GM23338 (cell line): Measurements from ENCODE around the gene SMARCA2. TPM values are rescaled to one million over a fixed set of nuclear protein-coding genes. Genes with fewer than 3 reads are reported as not detected.

Source experiments
- ATAC-seq: fragments of 200-7000 bp; cut with Tn5 transposase; 3 replicates; pipeline ENCODE4 v1.9.1; 2020
- DNase-seq: peaks from one replicate; pipeline ENCODE4 v3.0.0-alpha.2; 2015; ENCODE audit warnings: low spot score
- H2AFZ ChIP-seq: fragments of 200-600 bp; sonication (generic); 2 replicates; pipeline ENCODE4 v1.8.0; 2016; ENCODE audit warnings: antibody characterized with exemption, mild to moderate bottlenecking, moderate library complexity
- H3F3A ChIP-seq: fragments of 200-600 bp; sonication (generic); replicated peaks from 2 replicates; pipeline ENCODE4 v1.8.0; 2017; ENCODE audit warnings: antibody characterized with exemption, mixed run types, low read depth
- H3K27ac ChIP-seq: fragments of 200-600 bp; sonication (generic); 2 replicates; pipeline ENCODE4 v1.6.1; 2016; ENCODE audit warnings: low read depth
- H3K27me3 ChIP-seq: fragments of 200-600 bp; sonication (generic); 2 replicates; pipeline ENCODE4 v1.8.0; 2016; ENCODE audit warnings: mild to moderate bottlenecking, mixed run types, moderate library complexity; ENCODE audit not compliant: insufficient read depth
- H3K36me3 ChIP-seq: fragments of 200-600 bp; sonication (generic); 2 replicates; pipeline ENCODE4 v1.8.0; 2016; ENCODE audit warnings: mild to moderate bottlenecking; ENCODE audit not compliant: insufficient read depth
- H3K4me1 ChIP-seq: fragments of 200-600 bp; sonication (generic); 2 replicates; pipeline ENCODE4 v1.8.0; 2016; ENCODE audit warnings: mild to moderate bottlenecking, moderate library complexity; ENCODE audit not compliant: insufficient read depth
- H3K4me2 ChIP-seq: fragments of 200-600 bp; sonication (generic); 2 replicates; pipeline ENCODE4 v1.7.1; 2017; ENCODE audit warnings: mixed run types
- H3K4me3 ChIP-seq: fragments of 200-600 bp; sonication (generic); 2 replicates; pipeline ENCODE4 v1.6.1; 2016; ENCODE audit warnings: mixed run types
- H3K79me2 ChIP-seq: fragments of 200-600 bp; sonication (generic); replicated peaks from 2 replicates; pipeline ENCODE4 v1.8.0; 2017; ENCODE audit warnings: mild to moderate bottlenecking; ENCODE audit not compliant: insufficient read depth
- H3K9me2 ChIP-seq: fragments of 200-600 bp; sonication (generic); 2 replicates; pipeline ENCODE4 v1.8.0; 2017; ENCODE audit not compliant: insufficient read depth
- H4K20me1 ChIP-seq: fragments of 200-600 bp; sonication (generic); replicated peaks from 2 replicates; pipeline ENCODE4 v1.8.0; 2017; ENCODE audit warnings: mild to moderate bottlenecking; ENCODE audit not compliant: insufficient read depth
- H3K27ac Mint-ChIP-seq: 2 replicates; pipeline ENCODE4 v1.8.0; 2020; ENCODE audit warnings: inconsistent platforms, mild to moderate bottlenecking, moderate library complexity, mixed read lengths
- H3K27me3 Mint-ChIP-seq: 3 replicates; pipeline ENCODE4 v1.8.0; 2022; ENCODE audit warnings: low read depth, mild to moderate bottlenecking, moderate library complexity, mixed read lengths, inconsistent platforms; ENCODE audit not compliant: insufficient read depth, poor library complexity
- H3K36me3 Mint-ChIP-seq: 3 replicates; pipeline ENCODE4 v1.8.0; 2021; ENCODE audit warnings: low read depth, mild to moderate bottlenecking, inconsistent platforms, moderate library complexity, mixed read lengths
- H3K4me1 Mint-ChIP-seq: 3 replicates; pipeline ENCODE4 v1.8.0; 2020; ENCODE audit warnings: mild to moderate bottlenecking, inconsistent platforms, mixed read lengths
- H3K4me3 Mint-ChIP-seq: 3 replicates; pipeline ENCODE4 v1.8.0; 2021; ENCODE audit warnings: moderate library complexity, mild to moderate bottlenecking, inconsistent platforms, mixed read lengths
- H3K9me3 Mint-ChIP-seq: 3 replicates; pipeline ENCODE4 v1.8.0; 2020; ENCODE audit warnings: moderate library complexity, mild to moderate bottlenecking, inconsistent platforms, mixed read lengths
- CTCF ChIP-seq, 2 experiments: fragments of 200-600 bp in 1 of 2; sonication (generic) in 1 of 2; conservative IDR thresholded peaks; 2 replicates each; pipeline versions ENCODE4 v1.5.1 to v1.6.1; 2016 to 2017; ENCODE audit warnings: antibody characterized with exemption in 2 of 2, low read depth in 2 of 2, mild to moderate bottlenecking in 2 of 2, moderate library complexity in 1 of 2
- REST ChIP-seq: IDR thresholded peaks from one replicate; pipeline ENCODE4 v1.6.1; 2018; ENCODE audit warnings: antibody characterized with exemption; ENCODE audit not compliant: unreplicated experiment
- STAT1 ChIP-seq: IDR thresholded peaks from one replicate; pipeline ENCODE4 v1.6.1; 2016; ENCODE audit warnings: antibody characterized with exemption; ENCODE audit not compliant: unreplicated experiment
- polyA plus RNA-seq: library from polyadenylated mRNA; unstranded; fragments of >200 nt; fragmentation: Nextera tagmentation; extraction: Ambion mirVana; gene quantifications from 2 replicates; pipeline ENCODE4 v1.2.1, GENCODE V29; 2016
- total RNA-seq: library from RNA; depleted of rRNA; stranded (reverse); fragments of >200 nt; shearing (Covaris generic); gene quantifications from 2 replicates; pipeline ENCODE4 v1.2.3, GENCODE V29; 2014
- TF ChIP-seq, protein P1 (sequence below): fragments of 250-450 bp; sonication (Bioruptor Pico); IDR thresholded peaks from 2 replicates; pipeline ENCODE4 v1.5.0; 2020; ENCODE audit warnings: mild to moderate bottlenecking, moderate library complexity

Gene SMARCA2
- total and polyA plus RNA-seq, 2 experiments from 2014 or later, result 21.7 to 21.9 TPM

DNA sequence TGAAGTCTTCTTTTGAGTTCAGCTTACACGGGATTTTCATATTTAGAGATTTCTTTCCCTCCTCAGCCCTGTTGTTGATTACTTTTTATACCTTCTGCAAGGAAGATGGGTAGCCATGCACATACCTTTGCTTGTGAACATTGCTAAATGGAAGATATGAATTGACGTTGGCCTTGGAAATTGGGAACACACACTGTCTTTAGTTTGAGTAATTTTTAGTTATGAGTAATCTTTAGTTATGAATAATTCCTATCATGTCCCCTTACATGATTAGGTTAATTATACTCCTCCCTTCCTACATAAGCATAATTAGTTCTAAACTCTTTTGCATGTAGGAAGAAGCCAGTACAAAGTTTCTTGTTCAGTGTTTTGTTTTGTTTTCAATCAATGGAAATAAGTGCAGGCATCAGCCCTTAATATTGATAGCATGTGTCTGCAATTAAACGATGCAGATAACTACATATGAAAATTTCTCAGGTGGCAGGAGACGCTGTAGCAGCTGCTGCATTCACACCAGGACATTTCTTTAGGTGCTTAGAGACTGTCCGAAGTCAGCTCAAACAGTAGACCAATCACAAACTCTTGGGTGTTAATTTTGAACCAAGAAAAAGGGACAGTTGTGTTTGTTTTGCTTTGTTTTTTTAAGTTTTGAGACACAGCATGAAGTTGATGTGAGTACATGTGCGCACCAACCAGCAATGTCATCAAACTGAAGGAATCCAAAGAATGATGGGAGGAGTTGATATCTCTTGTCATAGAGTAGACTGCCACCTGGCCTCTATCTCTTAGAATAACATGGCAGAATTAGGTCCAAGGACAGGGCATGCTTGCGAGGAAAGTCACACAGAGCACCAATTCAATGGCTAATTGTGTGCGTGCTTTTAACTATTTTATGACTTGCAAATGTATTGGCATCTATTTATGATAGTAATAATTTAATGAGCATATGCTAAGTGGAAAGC, 51.4 kb downstream of the SMARCA2 start:
- Histone ChIP-seq H4K20me1 (no peaks in the 10 kb centered on the region), H3K79me2 (no peaks in the 10 kb centered on the region), H3K4me3 (no peak overlapping the region), H3F3A (no peaks in the 10 kb centered on the region), H3K27me3 (no peaks in the 10 kb centered on the region), H3K9me2 (no peaks in the 10 kb centered on the region), H3K27ac (no peak overlapping the region), H2AFZ (no peak overlapping the region), H3K4me2 (no peak overlapping the region), H3K36me3 (no peaks in the 10 kb centered on the region), H3K4me1 (no peaks in the 10 kb centered on the region)
- Mint-ChIP-seq H3K9me3 (no peaks in the 10 kb centered on the region), H3K27ac (no peak overlapping the region), H3K4me1 (peaks cover 4% of the 10 kb centered on the region; the same call in 2 of the 3 replicates), H3K36me3 (no peaks in the 10 kb centered on the region), H3K27me3 (no peaks in the 10 kb centered on the region), H3K4me3 (no peak overlapping the region)
- ATAC-seq (peak; percentile 89), DNase-seq (peak; percentile 85)
- TF ChIP-seq CTCF (conservative IDR thresholded peaks at IDR 0.05; ENCODE audit: low read depth in 2 of 2) (peak; percentile 56 to 69), REST (no peak)

DNA sequence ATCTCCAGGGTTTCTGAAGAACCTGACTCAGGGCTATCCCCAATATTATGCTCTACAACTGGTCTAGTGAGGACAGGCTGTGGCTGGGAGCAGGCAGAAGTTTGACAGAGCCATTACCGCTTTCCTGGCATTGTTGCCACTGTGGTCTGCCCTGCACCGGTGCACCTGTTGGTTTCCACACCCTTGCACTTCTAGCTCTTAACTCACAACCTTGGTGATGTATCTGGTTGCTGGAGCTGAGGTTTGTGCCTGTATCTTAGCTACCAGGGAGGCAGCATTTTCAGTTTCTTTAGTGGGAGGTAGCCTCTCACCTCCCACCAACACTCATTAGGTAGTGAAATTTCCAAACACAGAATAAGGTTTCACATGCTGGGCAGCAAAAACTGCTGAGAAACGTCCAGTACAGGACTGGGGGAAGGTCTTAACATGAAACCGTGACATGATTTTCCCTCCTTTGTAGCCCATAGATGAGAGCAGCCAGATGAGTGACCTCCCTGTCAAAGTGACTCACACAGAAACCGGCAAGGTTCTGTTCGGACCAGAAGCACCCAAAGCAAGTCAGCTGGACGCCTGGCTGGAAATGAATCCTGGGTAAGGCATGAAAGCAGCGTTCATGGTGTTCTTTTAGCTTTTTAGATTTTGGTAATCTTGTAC, 57.7 kb downstream of the SMARCA2 start:
- no peaks in the 10 kb centered on the region for H3K9me2 ChIP-seq
- H3K36me3 ChIP-seq, result no peaks in the 10 kb centered on the region; the same call in 1 of the 2 replicates
- no peak overlapping the region for H3K27ac ChIP-seq
- no peaks in the 10 kb centered on the region for H3F3A ChIP-seq
- Mint-ChIP-seq H3K36me3 (no peaks in the 10 kb centered on the region), H3K4me3 (no peak overlapping the region), H3K27ac (no peak overlapping the region), H3K27me3 (no peaks in the 10 kb centered on the region), H3K4me1 (no peaks in the 10 kb centered on the region), H3K9me3 (no peaks in the 10 kb centered on the region)
- no peaks in the 10 kb centered on the region for H3K27me3 ChIP-seq
- H3K79me2 ChIP-seq, result no peaks in the 10 kb centered on the region
- no peak overlapping the region for H3K4me3 ChIP-seq
- no peaks in the 10 kb centered on the region for H4K20me1 ChIP-seq
- ATAC-seq (no peak), DNase-seq (no peak)
- no peak overlapping the region for H3K4me2 ChIP-seq
- H3K4me1 ChIP-seq, result no peaks in the 10 kb centered on the region
- no peak overlapping the region for H2AFZ ChIP-seq
- TF ChIP-seq, protein P1, sequence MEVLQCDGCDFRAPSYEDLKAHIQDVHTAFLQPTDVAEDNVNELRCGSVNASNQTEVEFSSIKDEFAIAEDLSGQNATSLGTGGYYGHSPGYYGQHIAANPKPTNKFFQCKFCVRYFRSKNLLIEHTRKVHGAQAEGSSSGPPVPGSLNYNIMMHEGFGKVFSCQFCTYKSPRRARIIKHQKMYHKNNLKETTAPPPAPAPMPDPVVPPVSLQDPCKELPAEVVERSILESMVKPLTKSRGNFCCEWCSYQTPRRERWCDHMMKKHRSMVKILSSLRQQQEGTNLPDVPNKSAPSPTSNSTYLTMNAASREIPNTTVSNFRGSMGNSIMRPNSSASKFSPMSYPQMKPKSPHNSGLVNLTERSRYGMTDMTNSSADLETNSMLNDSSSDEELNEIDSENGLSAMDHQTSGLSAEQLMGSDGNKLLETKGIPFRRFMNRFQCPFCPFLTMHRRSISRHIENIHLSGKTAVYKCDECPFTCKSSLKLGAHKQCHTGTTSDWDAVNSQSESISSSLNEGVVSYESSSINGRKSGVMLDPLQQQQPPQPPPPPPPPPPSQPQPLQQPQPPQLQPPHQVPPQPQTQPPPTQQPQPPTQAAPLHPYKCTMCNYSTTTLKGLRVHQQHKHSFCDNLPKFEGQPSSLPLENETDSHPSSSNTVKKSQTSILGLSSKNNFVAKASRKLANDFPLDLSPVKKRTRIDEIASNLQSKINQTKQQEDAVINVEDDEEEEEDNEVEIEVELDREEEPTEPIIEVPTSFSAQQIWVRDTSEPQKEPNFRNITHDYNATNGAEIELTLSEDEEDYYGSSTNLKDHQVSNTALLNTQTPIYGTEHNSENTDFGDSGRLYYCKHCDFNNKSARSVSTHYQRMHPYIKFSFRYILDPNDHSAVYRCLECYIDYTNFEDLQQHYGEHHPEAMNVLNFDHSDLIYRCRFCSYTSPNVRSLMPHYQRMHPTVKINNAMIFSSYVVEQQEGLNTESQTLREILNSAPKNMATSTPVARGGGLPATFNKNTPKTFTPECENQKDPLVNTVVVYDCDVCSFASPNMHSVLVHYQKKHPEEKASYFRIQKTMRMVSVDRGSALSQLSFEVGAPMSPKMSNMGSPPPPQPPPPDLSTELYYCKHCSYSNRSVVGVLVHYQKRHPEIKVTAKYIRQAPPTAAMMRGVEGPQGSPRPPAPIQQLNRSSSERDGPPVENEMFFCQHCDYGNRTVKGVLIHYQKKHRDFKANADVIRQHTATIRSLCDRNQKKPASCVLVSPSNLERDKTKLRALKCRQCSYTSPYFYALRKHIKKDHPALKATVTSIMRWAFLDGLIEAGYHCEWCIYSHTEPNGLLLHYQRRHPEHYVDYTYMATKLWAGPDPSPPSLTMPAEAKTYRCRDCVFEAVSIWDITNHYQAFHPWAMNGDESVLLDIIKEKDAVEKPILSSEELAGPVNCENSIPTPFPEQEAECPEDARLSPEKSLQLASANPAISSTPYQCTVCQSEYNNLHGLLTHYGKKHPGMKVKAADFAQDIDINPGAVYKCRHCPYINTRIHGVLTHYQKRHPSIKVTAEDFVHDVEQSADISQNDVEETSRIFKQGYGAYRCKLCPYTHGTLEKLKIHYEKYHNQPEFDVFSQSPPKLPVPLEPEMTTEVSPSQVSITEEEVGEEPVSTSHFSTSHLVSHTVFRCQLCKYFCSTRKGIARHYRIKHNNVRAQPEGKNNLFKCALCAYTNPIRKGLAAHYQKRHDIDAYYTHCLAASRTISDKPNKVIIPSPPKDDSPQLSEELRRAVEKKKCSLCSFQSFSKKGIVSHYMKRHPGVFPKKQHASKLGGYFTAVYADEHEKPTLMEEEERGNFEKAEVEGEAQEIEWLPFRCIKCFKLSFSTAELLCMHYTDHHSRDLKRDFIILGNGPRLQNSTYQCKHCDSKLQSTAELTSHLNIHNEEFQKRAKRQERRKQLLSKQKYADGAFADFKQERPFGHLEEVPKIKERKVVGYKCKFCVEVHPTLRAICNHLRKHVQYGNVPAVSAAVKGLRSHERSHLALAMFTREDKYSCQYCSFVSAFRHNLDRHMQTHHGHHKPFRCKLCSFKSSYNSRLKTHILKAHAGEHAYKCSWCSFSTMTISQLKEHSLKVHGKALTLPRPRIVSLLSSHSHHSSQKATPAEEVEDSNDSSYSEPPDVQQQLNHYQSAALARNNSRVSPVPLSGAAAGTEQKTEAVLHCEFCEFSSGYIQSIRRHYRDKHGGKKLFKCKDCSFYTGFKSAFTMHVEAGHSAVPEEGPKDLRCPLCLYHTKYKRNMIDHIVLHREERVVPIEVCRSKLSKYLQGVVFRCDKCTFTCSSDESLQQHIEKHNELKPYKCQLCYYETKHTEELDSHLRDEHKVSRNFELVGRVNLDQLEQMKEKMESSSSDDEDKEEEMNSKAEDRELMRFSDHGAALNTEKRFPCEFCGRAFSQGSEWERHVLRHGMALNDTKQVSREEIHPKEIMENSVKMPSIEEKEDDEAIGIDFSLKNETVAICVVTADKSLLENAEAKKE (CRISPR knock-in tag), result no peak
- no peak for TF ChIP-seq STAT1
